Measurements from ENCODE around the gene FYN. TPM values are rescaled to one million over a fixed set of nuclear protein-coding genes. Genes with fewer than 3 reads are reported as not detected.

Gene FYN
- total and polyA plus RNA-seq, 2 of the 8 experiments (the other 6 are each of a cell fraction or from before 2014, with no cell fraction given): 46.8 to 97.2 TPM

GRCh38 chr6:111890988-111891387 is 17.7 kb upstream of the FYN start (continued):
- TF ChIP-seq NANOG (IDR thresholded peaks at IDR 0.05; ENCODE audit: insufficient read depth, low read depth, low read length, poor library complexity, severe bottlenecking) (no peak), RAD21 (IDR thresholded peaks at IDR 0.05 in 1 of 2, conservative IDR thresholded peaks at IDR 0.05 in 1 of 2; ENCODE audit: low read depth in 2 of 2, low read length in 2 of 2) (no peak), JUND (IDR thresholded peaks at IDR 0.05; ENCODE audit: low read length) (no peak), CEBPB (IDR thresholded peaks at IDR 0.05; ENCODE audit: low read depth, low read length) (no peak), CBX8 (IDR thresholded peaks at IDR 0.05; ENCODE audit: borderline replicate concordance, low read depth, low read length) (no peak), ASH2L (IDR thresholded peaks at IDR 0.05; ENCODE audit: low read length) (no peak), SUZ12 (IDR thresholded peaks at IDR 0.05; ENCODE audit: low read length) (no peak), TEAD4 (IDR thresholded peaks at IDR 0.05; ENCODE audit: low read depth, low read length) (no peak)
